NCI-H1092 (cell line): ENCODE measurements around the gene COL7A1.

Experiments
- DNase-seq: peaks from one replicate; lab custom pipeline; 2025; lab: John Stamatoyannopoulos, UW

Gene COL7A1

DNA sequence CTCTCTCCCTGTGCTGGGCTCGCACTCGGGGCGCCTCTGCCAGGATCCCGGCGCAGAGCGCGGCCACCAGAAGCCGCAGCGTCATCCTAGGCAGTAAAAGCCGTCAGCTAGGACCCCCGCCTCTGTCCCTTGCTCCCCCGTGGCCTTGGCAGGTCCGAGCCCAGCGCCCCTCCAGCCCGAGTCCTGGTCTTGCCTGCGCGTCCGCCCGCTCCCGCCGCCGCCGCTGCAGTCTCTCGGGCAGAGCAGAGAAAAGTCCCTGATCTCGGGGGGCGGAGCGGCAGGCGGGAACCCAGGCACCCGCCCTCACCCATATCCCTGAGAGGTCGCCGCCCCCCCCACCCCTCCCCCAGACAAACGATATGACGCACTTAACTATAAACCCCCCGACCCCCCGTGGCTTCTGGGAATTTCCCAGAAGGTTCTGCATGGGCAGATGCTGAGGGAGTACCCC is at the start of gene COL7A1:
TSS of gene COL7A1 (minus strand) at position 255 of the 451 bp plus-strand sequence. CDS start at position 85, 170 bp downstream.
- DNase-seq: no peak

DNA sequence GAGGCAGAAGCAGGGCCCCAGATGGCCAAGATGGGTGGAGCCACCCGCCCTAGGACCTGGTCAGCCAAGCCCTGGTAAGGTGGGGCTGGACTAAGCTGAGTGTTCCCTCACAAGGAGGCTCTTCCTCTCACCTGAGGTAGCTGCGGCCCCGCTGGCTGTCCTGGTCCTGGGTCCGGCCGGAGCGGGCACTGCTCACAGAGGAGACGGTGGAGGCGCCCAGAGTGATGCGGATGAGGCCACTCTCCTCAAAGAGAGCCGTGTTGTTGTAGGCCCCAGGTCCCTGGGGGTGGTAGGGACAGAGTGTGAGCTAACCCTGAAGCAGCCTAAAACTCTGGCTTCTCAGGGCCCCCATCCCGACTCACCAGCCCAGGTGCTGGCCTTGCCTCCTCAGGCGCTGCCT is 47.5 kb upstream of the COL7A1 start:
- DNase-seq: no peak

DNA sequence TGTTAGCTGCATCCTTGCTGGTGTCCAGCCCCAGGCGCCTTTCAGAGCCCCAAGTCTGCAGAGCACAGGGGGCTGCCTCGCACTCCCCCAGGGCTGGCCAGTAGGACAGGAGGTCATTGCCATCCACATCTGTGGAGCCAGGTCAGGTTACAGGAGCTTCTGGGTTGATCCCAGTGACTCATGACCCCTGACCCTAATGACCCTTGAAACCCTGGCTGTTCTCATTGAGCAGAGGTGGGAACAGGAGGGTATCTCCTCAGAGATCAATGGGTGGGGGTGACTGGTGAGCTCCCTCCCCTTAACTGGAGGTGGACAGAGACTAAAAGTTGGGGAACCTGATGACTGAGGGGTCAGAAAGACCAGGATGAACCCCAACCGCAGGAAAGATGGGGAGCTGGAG is 46.3 kb upstream of the COL7A1 start:
- DNase-seq: no peak

DNA sequence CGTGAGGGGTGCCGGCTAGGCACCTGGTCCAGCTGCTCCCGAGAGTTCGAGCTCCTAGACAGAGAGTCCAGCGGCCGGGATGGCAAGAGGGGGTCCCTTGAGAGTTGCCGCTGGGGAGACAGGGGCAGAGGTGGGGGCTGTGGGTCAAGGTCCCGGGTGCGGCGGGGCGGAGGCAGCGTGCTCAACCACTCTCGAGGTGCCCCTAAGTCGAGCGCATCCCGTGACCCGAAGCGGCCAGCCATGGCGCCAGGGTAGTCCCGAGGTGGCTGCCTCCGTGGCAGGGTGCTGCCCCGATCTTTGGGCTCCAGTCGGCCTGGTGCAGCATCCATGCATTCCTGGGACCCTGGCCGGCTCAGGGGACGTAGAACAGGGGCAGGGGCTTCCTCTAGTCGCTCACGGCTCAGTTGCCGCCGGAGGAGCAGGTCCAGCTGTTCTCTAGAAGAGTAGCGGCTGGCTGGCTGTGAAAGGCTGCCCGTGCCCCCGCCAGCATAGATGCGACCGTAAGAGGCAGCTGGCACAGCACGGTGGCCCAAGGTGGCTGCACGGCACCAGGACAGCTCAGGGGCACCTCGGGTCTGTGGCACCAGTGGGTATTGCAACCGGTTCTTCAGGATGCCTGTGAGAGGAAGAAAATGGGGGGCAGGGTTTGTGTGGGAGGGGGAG is 44.9 kb upstream of the COL7A1 start:
- DNase-seq: no peak

DNA sequence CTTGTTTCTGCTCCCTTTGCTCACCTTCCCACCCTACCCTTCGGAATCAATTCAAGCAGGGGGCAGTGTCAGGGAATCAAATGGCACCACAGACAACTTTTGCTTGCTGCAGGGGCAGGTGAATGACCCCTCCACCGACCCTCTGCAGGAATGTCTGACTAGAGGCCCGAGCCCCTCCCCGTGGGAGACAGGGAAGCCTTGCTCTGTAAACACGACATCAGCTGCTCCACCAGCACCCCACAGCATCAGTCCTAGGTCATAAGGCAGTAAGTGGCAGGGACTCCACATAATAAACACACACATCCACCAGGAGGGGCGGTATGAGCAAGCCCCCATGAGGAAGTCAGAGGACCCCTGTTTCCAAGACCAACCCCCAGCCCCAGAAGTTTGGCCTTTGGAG is 42.2 kb upstream of the COL7A1 start:
- DNase-seq: no peak

DNA sequence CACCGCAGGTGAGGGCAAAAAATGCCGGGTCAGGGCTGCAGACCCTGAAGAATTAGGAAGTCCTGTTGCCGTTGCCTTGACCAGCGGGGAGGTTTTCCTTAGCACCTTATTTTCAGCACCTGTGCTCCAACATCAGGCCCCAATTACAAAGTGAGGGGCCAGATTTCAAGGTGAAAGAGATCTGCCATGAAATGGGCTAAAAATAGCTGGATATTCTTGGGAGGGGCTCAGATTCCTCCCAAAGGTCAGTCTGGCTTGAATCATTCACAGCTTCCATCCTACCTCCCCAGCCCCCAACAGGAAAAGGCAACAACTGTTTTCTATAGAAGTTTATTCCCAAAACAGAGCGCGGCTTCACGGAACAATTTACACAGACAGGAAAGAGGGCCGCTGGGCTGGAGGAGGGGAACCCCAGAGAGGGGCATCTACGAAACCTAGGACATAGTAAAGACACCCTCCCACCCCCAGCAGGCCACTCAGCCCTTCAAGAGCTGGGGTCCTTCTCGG is 41.1 kb upstream of the COL7A1 start:
- DNase-seq: no peak

DNA sequence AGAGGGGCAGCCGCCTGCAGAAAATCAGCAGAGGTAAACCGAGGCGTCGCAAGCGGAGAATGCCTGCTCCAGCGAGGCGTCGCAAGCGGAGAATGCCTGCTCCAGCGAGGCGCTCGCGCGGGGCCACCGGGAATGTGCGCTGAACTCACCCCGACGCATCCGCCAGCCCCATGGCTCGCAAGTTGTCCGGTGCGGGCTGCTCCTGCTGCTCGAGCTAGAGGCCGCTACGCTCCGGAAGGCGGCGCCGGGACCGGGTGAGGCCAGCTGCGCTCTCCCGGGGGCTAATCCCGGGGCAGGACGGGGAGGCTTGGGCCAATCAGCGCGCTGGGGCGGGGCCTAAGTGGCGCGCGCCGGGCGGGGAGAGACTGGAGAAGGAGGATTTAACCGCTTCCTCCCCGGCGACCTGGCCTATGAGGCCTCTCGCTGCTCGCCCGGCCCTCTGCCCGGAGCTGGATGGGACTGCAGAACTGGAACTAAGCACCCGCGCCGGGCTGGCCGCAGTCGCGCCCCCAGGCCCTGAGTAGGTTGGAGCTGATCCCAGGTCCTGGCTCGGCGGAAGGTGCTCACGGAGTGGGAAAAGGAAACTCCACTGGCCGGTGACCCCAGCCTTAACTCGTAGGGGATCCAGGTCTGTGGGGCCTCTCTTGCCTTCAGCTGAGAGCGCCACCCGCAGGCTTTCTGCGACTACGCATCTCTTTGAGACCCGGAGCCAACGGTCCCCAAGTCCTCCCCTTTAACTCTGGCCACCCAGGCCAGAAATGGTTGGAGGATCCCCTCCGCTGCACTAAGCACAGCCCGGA is 40.3 kb upstream of the COL7A1 start, which contains the start of gene SLC26A6:
TSS of gene SLC26A6 (minus strand) at position 240 of the 800 bp plus-strand sequence. CDS start at position 172, 68 bp downstream.
- peak; percentile 89 for DNase-seq

DNA sequence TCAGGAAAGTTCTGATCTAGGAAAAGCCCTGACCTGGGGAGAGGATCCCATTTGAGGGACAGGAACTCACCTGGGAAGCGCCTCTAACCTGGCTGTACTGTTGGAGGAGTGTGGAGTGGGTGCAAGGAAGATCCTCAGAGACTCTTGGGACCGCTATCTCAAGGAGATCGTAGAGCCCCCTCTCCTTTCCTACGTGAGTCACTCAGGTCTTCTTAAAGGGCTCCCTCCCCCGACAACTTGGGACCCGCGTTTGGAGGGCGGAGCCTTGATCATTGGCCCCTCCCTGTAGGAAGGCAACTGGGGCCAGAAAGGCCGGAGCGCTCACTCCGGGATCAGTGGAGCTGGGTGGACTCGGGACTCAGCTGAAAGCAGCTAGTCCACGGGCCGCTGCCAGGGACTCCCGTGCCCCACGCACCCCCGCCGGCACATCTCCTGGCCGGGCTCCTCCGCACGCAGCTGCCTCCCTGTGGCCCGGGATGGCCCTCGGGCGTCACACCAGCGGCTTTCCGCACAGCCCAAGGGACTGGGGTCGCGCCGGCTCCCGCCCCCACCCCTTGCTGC is 39.6 kb upstream of the COL7A1 start:
- peak; percentile 5 for DNase-seq

DNA sequence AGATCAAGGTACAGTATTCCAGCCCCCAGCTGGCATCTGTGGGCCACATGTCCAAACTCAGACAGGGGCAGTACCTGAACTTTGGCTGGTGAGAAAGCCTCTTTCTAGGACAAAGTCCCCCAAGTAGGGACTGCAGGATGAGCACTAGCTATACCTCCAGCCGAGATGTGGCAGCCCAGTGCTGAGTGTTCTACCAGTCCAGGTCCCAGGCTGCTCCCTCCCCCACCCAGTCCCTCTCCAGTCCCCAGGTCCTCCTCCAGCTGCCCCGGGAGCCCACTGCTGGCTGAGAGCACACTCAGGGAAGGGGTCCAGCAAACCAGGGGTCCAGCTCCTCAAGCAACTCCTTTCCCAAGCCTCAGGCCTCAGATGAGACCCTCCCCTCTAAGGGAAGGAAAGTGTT is 38.6 kb upstream of the COL7A1 start:
- no peak for DNase-seq

DNA sequence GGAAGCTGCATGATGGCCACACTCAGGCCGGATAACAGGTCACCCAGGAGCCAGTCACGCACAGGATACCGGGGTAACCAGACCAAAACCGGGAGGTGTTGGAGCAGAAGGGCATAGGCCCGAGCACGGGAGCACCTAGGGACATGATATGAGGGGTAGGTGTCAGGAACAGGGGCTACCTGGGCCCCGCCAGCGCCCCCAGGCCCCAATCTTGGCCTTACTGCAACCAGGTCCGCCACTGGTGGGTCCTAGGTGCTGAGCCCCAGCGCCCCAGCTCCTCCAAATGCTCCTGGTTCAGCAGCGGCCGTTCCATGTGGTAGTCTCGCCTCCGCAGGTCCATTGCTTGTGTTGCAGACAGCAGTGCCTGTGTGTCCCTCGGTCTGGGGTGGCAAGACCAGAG is 38.1 kb upstream of the COL7A1 start:
- no peak for DNase-seq

DNA sequence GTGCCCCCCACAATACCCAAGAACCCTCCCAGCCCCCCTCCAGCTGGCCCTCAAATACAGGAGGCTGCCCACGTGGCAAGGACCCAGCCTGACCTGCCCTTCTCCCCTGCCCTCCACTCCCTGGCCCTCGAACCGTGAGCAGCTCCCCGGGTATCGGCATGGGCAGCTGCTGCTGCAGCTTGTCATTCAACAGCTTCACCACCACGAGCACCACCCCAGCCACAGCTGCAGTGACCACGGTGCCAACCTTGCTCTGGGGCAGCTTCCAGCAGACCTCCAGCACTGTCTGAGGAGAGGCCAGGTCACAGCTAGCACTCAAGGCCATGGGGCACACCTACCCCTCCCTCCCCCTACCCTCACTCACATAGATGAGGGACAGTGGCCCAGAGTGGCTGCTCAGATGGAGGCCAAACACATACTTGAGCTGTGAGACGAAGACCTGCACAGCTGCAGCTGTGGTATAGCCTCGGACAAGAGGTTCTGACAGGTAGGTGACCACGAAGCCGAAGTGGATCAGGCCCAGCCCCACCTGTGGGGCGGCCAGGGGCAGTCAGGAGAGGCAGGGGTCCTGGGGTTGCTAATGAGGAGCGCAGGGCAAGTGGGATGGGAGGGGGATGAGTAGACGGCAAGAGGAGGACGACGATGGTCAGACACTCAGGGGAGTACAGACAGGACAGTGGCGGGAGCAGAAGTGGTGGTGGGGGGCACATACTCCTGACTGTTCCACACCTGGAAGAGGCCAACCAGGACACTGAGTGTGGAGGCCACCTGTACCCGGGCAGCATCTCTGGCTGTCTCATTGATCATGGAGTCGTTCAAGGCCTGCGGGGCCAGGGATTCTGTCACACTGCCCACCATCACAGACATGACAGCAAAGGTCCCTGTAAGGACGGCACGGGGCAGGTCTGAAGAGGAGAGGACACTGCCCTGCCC is 36.7 kb upstream of the COL7A1 start:
- no peak for DNase-seq

DNA sequence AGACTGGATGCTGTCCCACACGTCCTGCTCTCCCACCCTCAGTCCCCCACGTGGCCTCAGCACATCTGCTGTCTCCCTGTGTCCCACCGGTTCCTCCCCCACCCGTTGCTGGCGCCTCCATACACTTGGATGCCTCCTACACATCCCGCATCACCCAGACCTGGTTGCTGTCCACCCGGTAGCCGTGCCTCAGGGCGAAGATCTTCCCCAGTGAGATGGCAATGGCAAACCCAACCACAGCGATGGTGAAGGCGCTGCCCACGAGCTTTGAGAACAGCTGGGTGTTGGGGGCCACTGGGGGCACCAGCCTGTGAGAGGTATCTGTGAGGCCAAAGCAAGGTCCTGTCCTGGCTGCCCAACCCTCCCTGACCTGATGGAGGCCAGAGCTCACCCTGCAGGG is 35.7 kb upstream of the COL7A1 start:
- DNase-seq: no peak

DNA sequence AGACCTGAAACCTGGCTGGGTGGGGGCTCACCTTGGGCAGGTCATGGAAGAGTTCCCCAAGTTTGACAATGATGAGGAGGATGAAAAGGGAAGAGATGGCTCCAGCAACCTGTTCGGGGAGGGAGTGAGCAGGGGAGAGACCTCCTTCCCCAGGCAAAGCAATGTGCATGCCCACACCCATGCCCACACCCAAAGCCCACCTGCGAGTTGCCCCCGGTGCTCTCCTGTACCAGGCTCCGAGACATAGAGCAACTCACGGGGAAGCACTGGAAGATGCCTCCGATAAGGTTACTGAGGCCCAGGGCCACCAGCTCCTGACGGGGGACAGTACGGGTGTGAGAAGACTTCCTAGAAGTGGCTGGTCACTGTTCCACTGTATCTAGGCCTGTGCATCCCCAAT is 35.3 kb upstream of the COL7A1 start:
- DNase-seq: no peak

DNA sequence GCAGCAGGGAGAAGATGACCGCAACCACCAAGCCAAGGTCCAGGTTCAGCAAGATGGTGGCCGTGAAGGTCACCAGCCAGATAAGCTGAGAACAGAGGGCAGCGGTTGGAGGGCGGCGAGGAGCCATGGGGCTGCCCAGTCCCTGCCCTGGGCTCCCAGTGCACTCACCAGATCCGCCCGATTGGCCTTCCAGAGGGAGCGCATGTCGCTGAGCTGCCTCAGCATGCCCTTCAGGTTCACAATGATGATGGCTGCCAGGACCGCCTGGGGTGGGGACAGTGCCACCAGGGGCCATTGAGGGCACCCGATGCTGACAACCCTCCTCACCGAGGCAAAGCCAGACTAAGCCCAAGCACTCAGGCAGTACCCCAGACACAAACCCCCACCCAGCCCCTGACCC is 34.8 kb upstream of the COL7A1 start:
- DNase-seq: no peak

DNA sequence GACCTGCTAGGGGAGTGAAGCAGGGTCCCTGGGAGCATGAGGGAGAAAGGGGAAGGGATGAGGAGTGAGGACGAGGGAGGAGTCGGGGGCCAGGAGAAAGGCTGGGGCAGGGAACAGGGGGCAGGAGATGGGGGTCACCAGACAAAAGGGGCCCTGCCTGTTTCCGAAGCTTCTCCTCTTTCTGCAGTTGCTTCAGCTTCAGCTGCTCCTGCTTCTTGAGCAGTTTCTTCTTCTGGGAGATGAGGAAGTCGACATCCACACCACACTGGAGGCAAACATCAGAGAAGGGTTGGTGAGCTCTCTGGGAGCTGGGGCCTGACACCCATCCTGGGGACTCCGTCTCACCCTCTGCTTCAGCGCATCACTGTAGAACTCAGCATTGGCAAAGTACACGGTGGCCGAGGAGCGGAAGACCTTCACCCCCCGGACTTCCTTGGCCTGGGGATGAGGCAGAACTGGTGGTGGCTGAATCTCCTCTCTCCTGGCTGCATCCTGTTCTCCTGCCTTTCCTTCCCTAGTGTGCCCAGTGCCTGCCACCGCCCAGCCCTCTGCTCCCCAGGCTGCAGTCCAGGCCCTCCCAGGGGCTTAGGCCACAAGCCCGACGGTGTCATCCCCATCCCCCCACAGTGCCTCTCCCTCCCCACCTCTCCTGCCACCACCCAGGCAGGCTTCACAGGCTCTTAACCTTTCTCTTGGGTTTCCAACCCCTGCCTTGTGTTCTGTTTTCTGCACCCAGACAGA is 33.3 kb upstream of the COL7A1 start:
- no peak for DNase-seq

DNA sequence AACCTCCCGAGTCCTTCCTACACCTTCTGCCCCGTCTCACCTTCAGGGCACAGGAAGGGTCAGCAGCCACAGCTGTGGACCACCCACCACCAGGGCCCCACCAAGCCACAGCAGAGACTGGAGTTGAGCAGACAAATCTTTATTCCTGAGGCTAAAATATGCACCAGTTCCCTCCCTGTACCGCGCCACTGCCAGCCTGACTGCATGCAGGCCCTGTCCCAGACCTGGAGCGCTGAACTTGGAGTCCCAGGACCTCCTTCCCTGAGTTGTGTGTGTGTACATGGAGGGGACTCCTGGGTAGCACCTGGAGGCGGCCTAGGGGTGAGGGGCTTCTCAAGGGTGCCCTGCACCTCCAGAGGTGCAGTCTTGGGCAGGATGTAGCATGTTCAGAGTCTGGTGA is 30.5 kb upstream of the COL7A1 start:
- no peak for DNase-seq

DNA sequence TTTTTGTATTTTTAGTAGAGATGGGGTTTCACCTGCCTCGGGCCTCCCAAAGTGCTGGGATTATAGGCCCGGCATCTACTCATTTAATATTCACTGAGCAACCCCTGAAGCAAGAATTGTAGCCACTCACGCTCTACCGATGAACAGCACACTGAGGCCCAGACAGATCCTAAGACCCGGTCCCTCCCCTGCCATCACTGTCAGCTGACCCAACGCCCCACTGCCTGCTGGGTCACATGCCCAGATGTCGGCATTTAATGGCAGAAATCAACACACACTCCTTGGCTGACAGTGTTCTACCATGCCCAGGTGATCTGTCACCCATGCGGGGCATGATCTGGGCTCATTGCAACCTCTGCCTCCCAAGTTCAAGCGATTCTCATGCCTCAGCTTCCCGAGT is 29.6 kb upstream of the COL7A1 start:
- DNase-seq: no peak

DNA sequence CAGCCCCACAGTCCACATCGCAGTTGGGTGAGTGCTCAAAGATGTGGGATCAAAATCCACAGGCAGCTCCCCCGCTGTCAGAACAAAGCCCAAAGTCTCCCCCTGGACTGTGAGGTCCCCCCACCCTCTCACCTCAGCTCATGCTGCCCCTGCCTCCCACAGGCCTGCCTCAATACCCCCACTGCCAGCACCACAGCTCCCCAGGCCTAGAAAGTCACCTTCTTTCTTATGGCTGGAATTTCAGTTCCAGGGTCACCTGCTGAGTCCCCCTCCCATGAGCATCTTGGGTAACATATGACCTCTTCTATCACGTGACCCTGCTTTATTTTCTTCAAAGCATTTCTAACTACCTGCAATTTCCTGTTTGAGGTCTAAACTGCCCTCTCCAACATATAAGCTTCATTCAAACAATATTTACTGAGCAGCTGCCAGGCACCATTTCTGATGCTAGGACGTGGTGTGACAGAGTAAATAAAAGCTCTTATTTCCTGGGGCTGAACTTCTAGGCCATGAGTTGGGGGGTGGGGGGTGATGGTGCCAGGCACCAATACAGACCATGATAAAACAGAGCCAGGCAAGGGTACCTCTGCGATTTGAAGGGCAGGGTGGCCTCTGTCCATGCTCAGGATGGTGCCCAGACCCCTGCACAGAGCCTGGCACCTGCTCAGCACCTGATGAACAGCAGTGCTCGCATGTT is 28.9 kb upstream of the COL7A1 start:
- DNase-seq: peak; percentile 56

DNA sequence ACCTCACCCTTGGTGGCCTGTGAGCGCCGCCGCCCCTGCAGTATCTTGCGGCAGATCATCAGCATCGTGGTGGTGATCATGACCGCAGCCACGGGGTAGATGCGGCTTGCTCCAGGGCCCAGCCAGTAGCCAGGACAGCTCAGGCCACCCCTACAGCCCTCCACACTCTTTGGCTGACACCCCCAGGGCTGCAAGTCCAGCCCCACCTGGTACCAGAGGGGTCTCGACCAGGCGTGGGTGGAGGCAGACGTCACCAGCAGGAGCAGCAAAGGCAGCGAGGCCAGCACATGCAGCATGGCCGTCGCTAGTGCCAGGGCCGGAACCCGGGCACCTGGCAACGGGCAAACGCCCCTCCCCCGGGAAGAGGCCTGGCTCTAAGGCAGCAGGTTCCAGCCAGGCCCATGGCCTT is 26.3 kb upstream of the COL7A1 start, which contains the start of gene TMEM89:
TSS of gene TMEM89 (minus strand) at position 309 of the 409 bp plus-strand sequence. CDS start at position 296, 13 bp downstream.
- DNase-seq: no peak
